ENCODE results near the gene KMT2C. TPM values are rescaled to one million over a fixed set of nuclear protein-coding genes. Genes with fewer than 3 reads are reported as not detected.
A peak's percentile ranks its signal among the peaks of the same experiment; 100 is the strongest.
"Not testable (repeated sequence)": the region's sequence is repeated elsewhere in the genome, so short reads cannot be mapped to it uniquely, and the experiment has no call there.

The KMT2C gene
- total and polyA plus RNA-seq, 2 of the 13 experiments (the other 11 are each of a cell fraction or from before 2014, with no cell fraction given): 7.1 to 14.4 TPM

DNA sequence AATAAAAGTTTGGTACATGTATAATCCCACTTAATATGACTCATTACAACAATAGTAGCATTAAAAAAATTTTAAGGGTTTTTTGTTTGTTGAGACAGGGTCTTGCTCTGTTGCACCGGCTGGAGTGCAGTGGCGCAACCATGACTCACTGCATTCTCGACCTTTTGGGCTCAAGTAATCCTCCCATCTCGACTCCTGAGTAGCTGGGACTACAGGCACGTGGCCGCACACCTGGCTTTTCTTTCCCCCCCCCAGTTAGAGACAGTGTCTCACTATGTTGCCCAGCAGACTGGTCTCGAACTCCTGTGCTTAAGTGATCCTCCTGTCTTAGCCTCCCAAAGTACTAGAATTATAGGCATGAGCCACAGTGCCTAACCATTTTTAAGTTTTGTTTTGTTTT is 40.7 kb downstream of the KMT2C start:
- H3K4me1 ChIP-seq (ENCODE audit: insufficient read depth, low read length): no peaks in the 10 kb centered on the region
- intact Hi-C loops (cut with micrococcal nuclease; ENCODE audit: unreplicated experiment) (no loop called here), in situ Hi-C loops (cut with HindIII; ENCODE audit: extremely low pct_ligation_motif_present, low pct_unique_long_range_greater_than_20kb) (no loop called here)
- ChIA-PET POLR2A (interaction anchor here (0.6 kb wide), 1 partner anchor 10 kb away, joined by 3 read pairs; no protein-coding TSS in a partner anchor), CTCF (ENCODE audit: low intra/inter-chr PET ratio, low total read pairs) (no interaction called here)
- peaks cover 66% of the 10 kb centered on the region for H3K79me2 ChIP-seq (ENCODE audit: insufficient read depth, low read length)
- H3K9me3 ChIP-seq (ENCODE audit: low read length): no peaks in the 10 kb centered on the region
- H2AFZ ChIP-seq (ENCODE audit: low read length): no peak overlapping the region
- no peaks in the 10 kb centered on the region for H3K27me3 ChIP-seq (ENCODE audit: control insufficient read depth in 1 of 2, insufficient read depth in 2 of 2, low read length in 2 of 2)
- 0 out of 2 replicates have a peak, but pooled peaks cover 3% of the 10 kb centered on the region for H4K20me1 ChIP-seq (ENCODE audit: insufficient read depth, low read length)
- DNase-seq (ENCODE audit: low spot score): no peak
- H3K27ac ChIP-seq (ENCODE audit: extremely low read length, insufficient read depth, low read length): no peak overlapping the region
- no TSS peak for BruUV-seq (replicated peaks)
- no peak for ATAC-seq
- H3K9ac ChIP-seq (ENCODE audit: insufficient read depth, low read depth, low read length): no peak overlapping the region
- 85% methylated on average over 7 of the region's 7 CpGs for WGBS (ENCODE audit: low lambda C conversion rate)
- TF ChIP-seq GATAD1 (CRISPR knock-in tag; IDR thresholded peaks at IDR 0.05): no peak
- no peak for TF ChIP-seq ZNF274 (CRISPR knock-in tag; IDR thresholded peaks at IDR 0.05)
- peak; percentile 56 for TF ChIP-seq FOSL2 (CRISPR knock-in tag; IDR thresholded peaks at IDR 0.05)
- TF ChIP-seq GTF3A (CRISPR knock-in tag; conservative IDR thresholded peaks at IDR 0.05): no peak
- TF ChIP-seq ZNF121 (CRISPR knock-in tag; IDR thresholded peaks at IDR 0.05): peak; percentile 79
- TF ChIP-seq CEBPB (IDR thresholded peaks at IDR 0.05; ENCODE audit: borderline replicate concordance, low read depth, low read length): peak; percentile 20; the same call in 1 of the 2 replicates
- TF ChIP-seq ZNF749 (CRISPR knock-in tag; IDR thresholded peaks at IDR 0.05; ENCODE audit: borderline replicate concordance): no peak
- no peak for TF ChIP-seq MXD4 (CRISPR knock-in tag; IDR thresholded peaks at IDR 0.05)
- TF ChIP-seq ATM (IDR thresholded peaks at IDR 0.05; ENCODE audit: borderline replicate concordance): no peak
- FAIRE-seq: no peak
- no peak overlapping the region for H3K4me3 ChIP-seq (replicated peaks in 1 of 3; ENCODE audit: insufficient read depth in 1 of 3, low read depth in 2 of 3, low read length in 3 of 3)
- H3K4me2 ChIP-seq (ENCODE audit: low read depth, low read length): no peak overlapping the region
- no peaks in the 10 kb centered on the region for H3K36me3 ChIP-seq (replicated peaks in 1 of 2; ENCODE audit: control insufficient read depth in 1 of 2, insufficient read depth in 2 of 2, low read length in 2 of 2)

DNA sequence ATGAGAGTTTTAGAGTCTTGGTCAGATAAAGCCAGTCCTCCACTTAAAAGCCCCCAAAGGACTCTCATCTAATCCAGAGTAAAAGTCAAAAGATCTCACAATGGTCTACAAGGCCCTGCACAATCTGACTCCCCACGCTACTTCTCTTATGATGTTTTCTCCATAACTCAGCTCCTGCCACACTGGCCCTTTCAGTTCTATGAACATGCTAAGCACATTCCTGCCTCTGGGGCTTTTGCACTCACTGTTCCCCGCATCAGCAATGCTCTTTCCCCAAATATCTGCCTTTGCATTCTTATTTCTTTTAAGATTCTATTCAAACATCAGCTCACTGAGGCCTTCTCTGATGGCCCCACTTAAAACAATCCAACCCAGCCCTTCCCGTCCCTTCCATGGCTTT is 41.6 kb downstream of the KMT2C start:
- CTCF ChIA-PET (ENCODE audit: low intra/inter-chr PET ratio, low total read pairs): interaction anchor here (0.8 kb wide), 1 partner anchor 52 kb away, joined by 3 read pairs; no protein-coding TSS in a partner anchor
- H3K4me3 ChIP-seq (replicated peaks in 1 of 3; ENCODE audit: insufficient read depth in 1 of 3, low read depth in 2 of 3, low read length in 3 of 3); H3K36me3 ChIP-seq (replicated peaks in 1 of 2; ENCODE audit: control insufficient read depth in 1 of 2, insufficient read depth in 2 of 2, low read length in 2 of 2); H3K4me2 ChIP-seq (ENCODE audit: low read depth, low read length); H3K9me3 ChIP-seq (ENCODE audit: low read length); POLR2A ChIA-PET; FAIRE-seq; in situ Hi-C loops (cut with HindIII; ENCODE audit: extremely low pct_ligation_motif_present, low pct_unique_long_range_greater_than_20kb); H4K20me1 ChIP-seq (ENCODE audit: insufficient read depth, low read length); intact Hi-C loops (cut with micrococcal nuclease; ENCODE audit: unreplicated experiment); H3K27ac ChIP-seq (ENCODE audit: extremely low read length, insufficient read depth, low read length); BruUV-seq (replicated peaks); H3K4me1 ChIP-seq (ENCODE audit: insufficient read depth, low read length); H3K27me3 ChIP-seq (ENCODE audit: control insufficient read depth in 1 of 2, insufficient read depth in 2 of 2, low read length in 2 of 2); H2AFZ ChIP-seq (ENCODE audit: low read length); H3K9ac ChIP-seq (ENCODE audit: insufficient read depth, low read depth, low read length): not testable (repeated sequence)
- DNase-seq (ENCODE audit: low spot score): peak; percentile 42
- ATAC-seq: peak; percentile 96
- 43% methylated on average over 3 of the region's 3 CpGs for WGBS (ENCODE audit: low lambda C conversion rate)
- TF ChIP-seq TEAD3 (CRISPR knock-in tag; optimal IDR thresholded peaks at IDR 0.05; ENCODE audit: borderline replicate concordance): peak; percentile 99
- TF ChIP-seq MAFK (conservative IDR thresholded peaks at IDR 0.05 in 1 of 2, IDR thresholded peaks at IDR 0.05 in 1 of 2; ENCODE audit: low read length in 2 of 2): 0 out of 4 replicates have a peak, but pooled peaks of 1 of the 2 experiments have one; percentile 20
- TF ChIP-seq, protein P1, sequence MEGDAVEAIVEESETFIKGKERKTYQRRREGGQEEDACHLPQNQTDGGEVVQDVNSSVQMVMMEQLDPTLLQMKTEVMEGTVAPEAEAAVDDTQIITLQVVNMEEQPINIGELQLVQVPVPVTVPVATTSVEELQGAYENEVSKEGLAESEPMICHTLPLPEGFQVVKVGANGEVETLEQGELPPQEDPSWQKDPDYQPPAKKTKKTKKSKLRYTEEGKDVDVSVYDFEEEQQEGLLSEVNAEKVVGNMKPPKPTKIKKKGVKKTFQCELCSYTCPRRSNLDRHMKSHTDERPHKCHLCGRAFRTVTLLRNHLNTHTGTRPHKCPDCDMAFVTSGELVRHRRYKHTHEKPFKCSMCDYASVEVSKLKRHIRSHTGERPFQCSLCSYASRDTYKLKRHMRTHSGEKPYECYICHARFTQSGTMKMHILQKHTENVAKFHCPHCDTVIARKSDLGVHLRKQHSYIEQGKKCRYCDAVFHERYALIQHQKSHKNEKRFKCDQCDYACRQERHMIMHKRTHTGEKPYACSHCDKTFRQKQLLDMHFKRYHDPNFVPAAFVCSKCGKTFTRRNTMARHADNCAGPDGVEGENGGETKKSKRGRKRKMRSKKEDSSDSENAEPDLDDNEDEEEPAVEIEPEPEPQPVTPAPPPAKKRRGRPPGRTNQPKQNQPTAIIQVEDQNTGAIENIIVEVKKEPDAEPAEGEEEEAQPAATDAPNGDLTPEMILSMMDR (CRISPR knock-in tag; IDR thresholded peaks at IDR 0.05): peak; percentile 39; the same call in 1 of the 2 replicates
- TF ChIP-seq MAFF (IDR thresholded peaks at IDR 0.05; ENCODE audit: low read depth, low read length): 0 out of 2 replicates have a peak, but pooled peaks have one; percentile 8
- peaks cover 61% of the 10 kb centered on the region for H3K79me2 ChIP-seq (ENCODE audit: insufficient read depth, low read length)
